B cell (primary cell): Measurements from ENCODE around the gene ACTL8.

ENCODE experiments used
- EZH2 ChIP-seq: IDR thresholded peaks from 2 replicates; pipeline ENCODE4 v1.6.1; 2012; ENCODE audit warnings: borderline replicate concordance, low read depth, mild to moderate bottlenecking, moderate library complexity, low read length; ENCODE audit not compliant: insufficient read depth, poor library complexity, severe bottlenecking
- TF ChIP-seq, protein P1 (sequence below): fragments of 200-600 bp; IDR thresholded peaks from one replicate; pipeline ENCODE4 v1.8.0; 2022; ENCODE audit warnings: antibody characterized with exemption, mild to moderate bottlenecking

GRCh38 chr1:17853241-17853935 is 98.3 kb downstream of the ACTL8 start:
- TF ChIP-seq, protein P1, sequence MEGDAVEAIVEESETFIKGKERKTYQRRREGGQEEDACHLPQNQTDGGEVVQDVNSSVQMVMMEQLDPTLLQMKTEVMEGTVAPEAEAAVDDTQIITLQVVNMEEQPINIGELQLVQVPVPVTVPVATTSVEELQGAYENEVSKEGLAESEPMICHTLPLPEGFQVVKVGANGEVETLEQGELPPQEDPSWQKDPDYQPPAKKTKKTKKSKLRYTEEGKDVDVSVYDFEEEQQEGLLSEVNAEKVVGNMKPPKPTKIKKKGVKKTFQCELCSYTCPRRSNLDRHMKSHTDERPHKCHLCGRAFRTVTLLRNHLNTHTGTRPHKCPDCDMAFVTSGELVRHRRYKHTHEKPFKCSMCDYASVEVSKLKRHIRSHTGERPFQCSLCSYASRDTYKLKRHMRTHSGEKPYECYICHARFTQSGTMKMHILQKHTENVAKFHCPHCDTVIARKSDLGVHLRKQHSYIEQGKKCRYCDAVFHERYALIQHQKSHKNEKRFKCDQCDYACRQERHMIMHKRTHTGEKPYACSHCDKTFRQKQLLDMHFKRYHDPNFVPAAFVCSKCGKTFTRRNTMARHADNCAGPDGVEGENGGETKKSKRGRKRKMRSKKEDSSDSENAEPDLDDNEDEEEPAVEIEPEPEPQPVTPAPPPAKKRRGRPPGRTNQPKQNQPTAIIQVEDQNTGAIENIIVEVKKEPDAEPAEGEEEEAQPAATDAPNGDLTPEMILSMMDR = no peak
- TF ChIP-seq EZH2 = no peak
